ENCODE results near the gene NUTM1.

DNA sequence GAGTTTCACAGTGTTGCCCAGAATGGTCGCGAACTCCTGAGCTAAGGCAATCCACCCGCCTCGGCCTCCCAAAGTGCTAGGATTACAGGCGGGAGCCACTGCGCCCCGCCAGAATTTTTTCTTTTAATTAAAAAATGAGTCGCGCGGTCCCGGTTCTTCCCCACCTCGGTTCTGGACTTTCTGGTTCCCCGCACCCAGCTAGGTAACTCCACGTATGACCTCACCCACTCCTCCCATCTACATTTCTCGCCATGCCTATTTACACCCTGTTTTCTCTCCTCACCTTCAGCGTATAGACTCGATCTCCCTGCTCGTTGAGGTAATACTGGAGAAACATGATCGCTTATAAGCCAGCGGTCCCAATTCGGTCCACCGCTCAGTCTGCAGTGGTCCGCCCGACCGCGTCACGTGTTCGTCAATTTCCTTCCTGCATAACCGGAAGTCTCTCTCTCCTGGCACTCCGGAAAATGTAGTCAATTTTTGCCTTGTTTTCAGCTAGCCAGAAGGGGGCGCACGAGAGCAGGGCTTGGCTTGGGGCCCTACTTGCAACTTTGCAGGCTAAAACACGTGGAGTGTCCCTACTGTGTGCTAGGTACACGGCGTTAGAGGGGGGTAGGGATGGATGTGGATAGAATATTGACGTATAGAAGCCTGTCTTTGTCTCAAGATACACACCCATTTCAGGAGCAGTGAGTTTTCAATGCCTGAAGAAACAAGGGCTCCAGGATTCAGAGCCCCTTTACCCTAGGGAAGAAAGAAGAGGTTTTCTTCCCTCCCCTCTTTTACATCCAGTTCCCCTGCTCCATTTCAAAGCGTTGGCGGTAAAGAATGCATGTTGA lies at the start of gene NUTM1, which contains the start of gene NOP10:
- TF ChIP-seq, protein P1, sequence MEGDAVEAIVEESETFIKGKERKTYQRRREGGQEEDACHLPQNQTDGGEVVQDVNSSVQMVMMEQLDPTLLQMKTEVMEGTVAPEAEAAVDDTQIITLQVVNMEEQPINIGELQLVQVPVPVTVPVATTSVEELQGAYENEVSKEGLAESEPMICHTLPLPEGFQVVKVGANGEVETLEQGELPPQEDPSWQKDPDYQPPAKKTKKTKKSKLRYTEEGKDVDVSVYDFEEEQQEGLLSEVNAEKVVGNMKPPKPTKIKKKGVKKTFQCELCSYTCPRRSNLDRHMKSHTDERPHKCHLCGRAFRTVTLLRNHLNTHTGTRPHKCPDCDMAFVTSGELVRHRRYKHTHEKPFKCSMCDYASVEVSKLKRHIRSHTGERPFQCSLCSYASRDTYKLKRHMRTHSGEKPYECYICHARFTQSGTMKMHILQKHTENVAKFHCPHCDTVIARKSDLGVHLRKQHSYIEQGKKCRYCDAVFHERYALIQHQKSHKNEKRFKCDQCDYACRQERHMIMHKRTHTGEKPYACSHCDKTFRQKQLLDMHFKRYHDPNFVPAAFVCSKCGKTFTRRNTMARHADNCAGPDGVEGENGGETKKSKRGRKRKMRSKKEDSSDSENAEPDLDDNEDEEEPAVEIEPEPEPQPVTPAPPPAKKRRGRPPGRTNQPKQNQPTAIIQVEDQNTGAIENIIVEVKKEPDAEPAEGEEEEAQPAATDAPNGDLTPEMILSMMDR (IDR thresholded peaks at IDR 0.05): peak; percentile 96 to 99 (median 98)
- TF ChIP-seq POLR2A (IDR thresholded peaks at IDR 0.05): no peak

All from testis (tissue), 2 donors.